ENCODE results near the gene GRAP2.

DNA sequence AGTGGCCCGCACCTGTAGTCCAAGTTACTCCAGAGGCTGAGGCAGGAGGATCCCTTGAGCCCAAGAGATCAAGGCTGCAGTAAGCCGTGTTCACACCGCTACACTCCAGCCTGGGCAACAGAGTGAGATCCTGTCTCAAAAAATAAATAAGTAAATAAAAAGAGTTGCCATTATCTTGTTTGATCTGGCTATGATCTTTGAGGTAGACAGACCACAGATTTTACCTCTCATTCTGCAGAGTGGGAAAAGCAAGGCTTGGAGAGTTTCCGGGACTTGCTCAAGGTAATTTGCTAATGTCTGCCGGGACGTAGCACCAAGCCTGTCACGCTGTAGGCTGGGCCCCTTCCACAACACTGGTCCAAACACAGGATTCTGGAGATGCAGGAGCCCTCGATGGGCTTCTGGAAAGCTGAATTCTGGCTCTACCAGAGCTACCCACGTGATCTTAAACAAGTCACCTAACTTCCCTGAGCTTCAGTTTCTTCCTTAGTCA lies 6.8 kb downstream of the GRAP2 start:
- TF ChIP-seq POLR2AphosphoS5 (IDR thresholded peaks at IDR 0.05; ENCODE audit: low read depth, low read length) (no peak), TAF1 (IDR thresholded peaks at IDR 0.05; ENCODE audit: borderline replicate concordance, insufficient read depth, low read length) (no peak), SIN3A (IDR thresholded peaks at IDR 0.05; ENCODE audit: borderline replicate concordance, insufficient read depth, low read length) (no peak)
- TF ChIP-seq, protein P1, sequence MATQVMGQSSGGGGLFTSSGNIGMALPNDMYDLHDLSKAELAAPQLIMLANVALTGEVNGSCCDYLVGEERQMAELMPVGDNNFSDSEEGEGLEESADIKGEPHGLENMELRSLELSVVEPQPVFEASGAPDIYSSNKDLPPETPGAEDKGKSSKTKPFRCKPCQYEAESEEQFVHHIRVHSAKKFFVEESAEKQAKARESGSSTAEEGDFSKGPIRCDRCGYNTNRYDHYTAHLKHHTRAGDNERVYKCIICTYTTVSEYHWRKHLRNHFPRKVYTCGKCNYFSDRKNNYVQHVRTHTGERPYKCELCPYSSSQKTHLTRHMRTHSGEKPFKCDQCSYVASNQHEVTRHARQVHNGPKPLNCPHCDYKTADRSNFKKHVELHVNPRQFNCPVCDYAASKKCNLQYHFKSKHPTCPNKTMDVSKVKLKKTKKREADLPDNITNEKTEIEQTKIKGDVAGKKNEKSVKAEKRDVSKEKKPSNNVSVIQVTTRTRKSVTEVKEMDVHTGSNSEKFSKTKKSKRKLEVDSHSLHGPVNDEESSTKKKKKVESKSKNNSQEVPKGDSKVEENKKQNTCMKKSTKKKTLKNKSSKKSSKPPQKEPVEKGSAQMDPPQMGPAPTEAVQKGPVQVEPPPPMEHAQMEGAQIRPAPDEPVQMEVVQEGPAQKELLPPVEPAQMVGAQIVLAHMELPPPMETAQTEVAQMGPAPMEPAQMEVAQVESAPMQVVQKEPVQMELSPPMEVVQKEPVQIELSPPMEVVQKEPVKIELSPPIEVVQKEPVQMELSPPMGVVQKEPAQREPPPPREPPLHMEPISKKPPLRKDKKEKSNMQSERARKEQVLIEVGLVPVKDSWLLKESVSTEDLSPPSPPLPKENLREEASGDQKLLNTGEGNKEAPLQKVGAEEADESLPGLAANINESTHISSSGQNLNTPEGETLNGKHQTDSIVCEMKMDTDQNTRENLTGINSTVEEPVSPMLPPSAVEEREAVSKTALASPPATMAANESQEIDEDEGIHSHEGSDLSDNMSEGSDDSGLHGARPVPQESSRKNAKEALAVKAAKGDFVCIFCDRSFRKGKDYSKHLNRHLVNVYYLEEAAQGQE (IDR thresholded peaks at IDR 0.05; ENCODE audit: insufficient read depth in 1 of 2, low read depth in 2 of 2, low read length in 2 of 2): no peak
